H1 (cell line): ENCODE results near the gene INPP5J. TPM values are rescaled to one million over a fixed set of nuclear protein-coding genes. Genes with fewer than 3 reads are reported as not detected.

Source experiments
- CTCF ChIA-PET: fragments of 300-600 bp; sonication (Branson Sonifier 250); formaldehyde crosslinking; loops from one replicate; lab custom pipeline; 2021; ENCODE audit not compliant: partially characterized antibody; lab: Charles Lee
- POLR2A ChIA-PET: fragments of 300-600 bp; sonication (Branson Sonifier 250); formaldehyde crosslinking; loops from one replicate; lab custom pipeline; 2021; ENCODE audit warnings: inconsistent platforms; ENCODE audit not compliant: partially characterized antibody; lab: Charles Lee
- DNase-seq, 2 experiments: peaks; one replicate each; pipeline versions ENCODE4 v3.0.0 to v3.0.0-alpha.2; 2010 to 2022; ENCODE audit warnings: low spot score in 2 of 2, low read depth in 1 of 2, mixed read lengths in 1 of 2
- FAIRE-seq: peaks from 2 replicates; lab custom pipeline; 2011; peaks lifted over from hg19 to GRCh38; lab: Jason Lieb, UNC
- H2AFZ ChIP-seq: 2 replicates; pipeline ENCODE4 v1.8.1; 2012; ENCODE audit warnings: low read length, inconsistent platforms
- H2AK5ac ChIP-seq: 2 replicates; pipeline ENCODE4 v1.6.1; 2013; ENCODE audit warnings: low read depth, low read length
- H2BK120ac ChIP-seq: replicated peaks from 2 replicates; pipeline ENCODE3; 2013; ENCODE audit warnings: low read depth, low read length, inconsistent platforms
- H2BK12ac ChIP-seq: 2 replicates; pipeline ENCODE4 v1.6.1; 2013; ENCODE audit warnings: low read depth, low read length
- H2BK15ac ChIP-seq: 2 replicates; pipeline ENCODE4 v1.6.1; 2013; ENCODE audit warnings: low read length
- H2BK20ac ChIP-seq: 2 replicates; pipeline ENCODE4 v1.6.1; 2013; ENCODE audit warnings: low read length
- H2BK5ac ChIP-seq: 2 replicates; pipeline ENCODE4 v1.6.1; 2013; ENCODE audit warnings: low read depth, low read length
- H3K14ac ChIP-seq: 2 replicates; pipeline ENCODE4 v1.6.1; 2013; ENCODE audit warnings: inconsistent platforms; ENCODE audit not compliant: insufficient read length
- H3K18ac ChIP-seq: 2 replicates; pipeline ENCODE4 v1.6.1; 2013; ENCODE audit warnings: low read length; ENCODE audit errors: extremely low read depth
- H3K23ac ChIP-seq: 2 replicates; pipeline ENCODE4 v1.6.1; 2013; ENCODE audit warnings: inconsistent platforms; ENCODE audit not compliant: insufficient read length
- H3K23me2 ChIP-seq: 2 replicates; pipeline ENCODE4 v1.6.1; 2013; ENCODE audit warnings: low read depth, low read length
- H3K27ac ChIP-seq: 2 replicates; pipeline ENCODE4 v1.6.1; 2011; ENCODE audit warnings: low read depth, low read length, inconsistent platforms
- H3K27me3 ChIP-seq, 4 experiments: replicated peaks in 1 of 4; 1 replicate in 1 of 4; 2 replicates in 3 of 4; pipeline versions ENCODE4 v1.6.1 to v1.8.1; 2011 to 2013; ENCODE audit warnings: low read length in 3 of 4, mild to moderate bottlenecking in 3 of 4, inconsistent platforms in 2 of 4, mixed read lengths in 2 of 4, moderate library complexity in 1 of 4; ENCODE audit not compliant: control insufficient read depth in 3 of 4, insufficient read depth in 3 of 4; ENCODE audit errors: extremely low read depth in 1 of 4
- H3K36me3 ChIP-seq, 4 experiments: 2 replicates each; pipeline versions ENCODE4 v1.6.1 to v1.8.1; 2011 to 2013; ENCODE audit warnings: mild to moderate bottlenecking in 4 of 4, low read length in 3 of 4, moderate library complexity in 2 of 4, control low read depth in 1 of 4, inconsistent platforms in 1 of 4; ENCODE audit not compliant: insufficient read depth in 4 of 4, control insufficient read depth in 2 of 4
- H3K4ac ChIP-seq: replicated peaks from 2 replicates; pipeline ENCODE3; 2013; ENCODE audit warnings: low read length, low read depth, mixed read lengths, inconsistent platforms; ENCODE audit not compliant: insufficient read length
- H3K4me1 ChIP-seq, 4 experiments: replicated peaks in 1 of 4; 1 replicate in 1 of 4; 2 replicates in 3 of 4; pipeline versions ENCODE4 v1.6.1 to v1.8.1; 2011 to 2013; ENCODE audit warnings: low read length in 3 of 4, inconsistent platforms in 2 of 4, mixed read lengths in 1 of 4; ENCODE audit not compliant: insufficient read depth in 4 of 4, control insufficient read depth in 3 of 4
- H3K4me2 ChIP-seq, 2 experiments: 2 replicates each; pipeline versions ENCODE4 v1.6.1 to v1.8.1; 2011 to 2013; ENCODE audit warnings: low read depth in 2 of 2, low read length in 2 of 2, control low read depth in 1 of 2, inconsistent platforms in 1 of 2, mild to moderate bottlenecking in 1 of 2; ENCODE audit not compliant: insufficient read depth in 1 of 2
- H3K4me3 ChIP-seq, 4 experiments: fragments of 200-600, 300-600 bp in 1 of 4; sonication (generic), shearing (Covaris generic), sonication (Bioruptor Twin) in 1 of 4; 2 replicates each; pipeline versions ENCODE4 v1.5.1 to v1.8.1; 2011 to 2016; ENCODE audit warnings: low read length in 4 of 4, low read depth in 3 of 4, control low read depth in 2 of 4, inconsistent platforms in 2 of 4, mild to moderate bottlenecking in 2 of 4, mixed read lengths in 1 of 4, moderate library complexity in 1 of 4; ENCODE audit not compliant: insufficient read depth in 2 of 4; ENCODE audit errors: extremely low read depth in 1 of 4
- H3K56ac ChIP-seq: replicated peaks from 2 replicates; pipeline ENCODE3; 2013; ENCODE audit warnings: low read depth, mild to moderate bottlenecking, mixed read lengths, low read length, inconsistent platforms; ENCODE audit not compliant: insufficient read length
- H3K79me1 ChIP-seq: 2 replicates; pipeline ENCODE4 v1.6.1; 2013; ENCODE audit warnings: low read depth, low read length, control low read depth
- H3K79me2 ChIP-seq, 2 experiments: 2 replicates each; pipeline versions ENCODE4 v1.6.1 to v1.8.1; 2012 to 2013; ENCODE audit warnings: low read length in 2 of 2, mild to moderate bottlenecking in 2 of 2, inconsistent platforms in 1 of 2; ENCODE audit not compliant: insufficient read depth in 2 of 2, control insufficient read depth in 1 of 2
- H3K9ac ChIP-seq, 4 experiments: replicated peaks in 1 of 4; 1 replicate in 1 of 4; 2 replicates in 3 of 4; pipeline versions ENCODE4 v1.6.1 to v1.8.1; 2011 to 2013; ENCODE audit warnings: low read depth in 3 of 4, low read length in 3 of 4, control low read depth in 2 of 4, mild to moderate bottlenecking in 2 of 4, moderate library complexity in 2 of 4, inconsistent platforms in 1 of 4; ENCODE audit errors: extremely low read depth in 1 of 4
- H3K9me3 ChIP-seq, 2 experiments: 2 replicates each; pipeline versions ENCODE4 v1.6.1 to v1.8.1; 2012 to 2013; ENCODE audit warnings: mild to moderate bottlenecking in 2 of 2, moderate library complexity in 2 of 2, control low read depth in 1 of 2, inconsistent platforms in 1 of 2, low read depth in 1 of 2, low read length in 1 of 2, mixed read lengths in 1 of 2; ENCODE audit not compliant: insufficient read depth in 2 of 2
- H4K20me1 ChIP-seq, 2 experiments: replicated peaks in 1 of 2; 2 replicates each; pipeline versions ENCODE3 to v1.8.1; 2011 to 2013; ENCODE audit warnings: inconsistent platforms in 2 of 2, low read length in 2 of 2, mild to moderate bottlenecking in 1 of 2; ENCODE audit not compliant: insufficient read depth in 2 of 2, control insufficient read depth in 1 of 2
- H4K5ac ChIP-seq: 2 replicates; pipeline ENCODE4 v1.6.1; 2013; ENCODE audit warnings: low read length, low read depth, mixed read lengths, inconsistent platforms; ENCODE audit not compliant: insufficient read length
- H4K8ac ChIP-seq: 2 replicates; pipeline ENCODE4 v1.8.0; 2013; ENCODE audit warnings: mild to moderate bottlenecking, moderate library complexity, low read length, inconsistent platforms; ENCODE audit not compliant: insufficient read depth; ENCODE audit errors: extremely low read depth
- H4K91ac ChIP-seq: replicated peaks from 2 replicates; pipeline ENCODE3; 2013; ENCODE audit warnings: low read length, mixed read lengths, inconsistent platforms; ENCODE audit not compliant: insufficient read length
- BCL11A ChIP-seq, 2 experiments: IDR thresholded peaks; one replicate each; pipeline ENCODE4 v1.6.1; 2011; ENCODE audit warnings: low read depth in 2 of 2, low read length in 2 of 2, mild to moderate bottlenecking in 2 of 2
- GABPA ChIP-seq: IDR thresholded peaks from 2 replicates; pipeline ENCODE4 v1.6.1; 2011; ENCODE audit warnings: mild to moderate bottlenecking, low read length, moderate library complexity, borderline replicate concordance; ENCODE audit not compliant: insufficient read depth
- HDAC6 ChIP-seq: IDR thresholded peaks from one replicate; pipeline ENCODE4 v1.7.1; 2012; ENCODE audit warnings: low read depth, mild to moderate bottlenecking, inconsistent platforms, low read length, moderate library complexity
- JUN ChIP-seq: IDR thresholded peaks from 2 replicates; pipeline ENCODE4 v1.6.1; 2011; ENCODE audit warnings: low read depth, mild to moderate bottlenecking, improper control_type of control experiment, low read length
- JUND ChIP-seq: IDR thresholded peaks from 2 replicates; pipeline ENCODE4 v1.6.1; 2011; ENCODE audit warnings: mild to moderate bottlenecking, improper control_type of control experiment, low read length
- MAFK ChIP-seq: IDR thresholded peaks from 2 replicates; pipeline ENCODE4 v1.6.1; 2012; ENCODE audit warnings: low read depth, mild to moderate bottlenecking, improper control_type of control experiment, low read length
- SIX5 ChIP-seq: IDR thresholded peaks from 2 replicates; pipeline ENCODE4 v1.6.1; 2011; ENCODE audit warnings: mild to moderate bottlenecking, low read depth, low read length
- SRF ChIP-seq: IDR thresholded peaks from 2 replicates; pipeline ENCODE4 v1.6.1; 2011; ENCODE audit warnings: mild to moderate bottlenecking, low read depth, low read length, moderate library complexity
- SUZ12 ChIP-seq: fragments of 200-600 bp; sonication (generic); IDR thresholded peaks from 2 replicates; pipeline ENCODE4 v1.6.1; 2012; ENCODE audit warnings: mild to moderate bottlenecking, inconsistent platforms, low read length, moderate library complexity, mixed read lengths
- WGBS, 2 experiments: shearing (Covaris generic) in 1 of 2; methylation state at CpG; one replicate each; pipeline versions ENCODE4 v1.1.6 to v1.1.7; 2013 to 2015; ENCODE audit warnings: low lambda C conversion rate in 2 of 2, mixed read lengths in 2 of 2, inconsistent platforms in 1 of 2, low coverage in 1 of 2, missing lambda C conversion rate in 1 of 2; ENCODE audit not compliant: insufficient replicate concordance in 2 of 2, insufficient coverage in 1 of 2, insufficient read length in 1 of 2; ENCODE audit errors: extremely low coverage in 1 of 2, missing lambda C conversion rate in 1 of 2; 5-methylcytosine and 5-hydroxymethylcytosine counted together
- polyA plus RNA-seq, 7 experiments: library from polyadenylated mRNA; depleted of rRNA in 3 of 7; stranded (reverse) in 5 of 7; unstranded in 2 of 7; fragments of >200 nt in 5 of 7; fragments of 200-250 nt in 2 of 7; gene quantifications; 1 replicate in 5 of 7; 2 replicates in 1 of 7; 4 replicates in 1 of 7; pipeline versions ENCODE4 v1.2.1 to v1.2.3, GENCODE V29; 2011 to 2013; ENCODE audit warnings: missing spikeins in 2 of 7, mixed read lengths in 2 of 7
- total RNA-seq: library from RNA; stranded (reverse); fragmentation: NEBNext Ultra II Directional; extraction: Animal tissue kit (Norgen Biotek cat#: 25700); gene quantifications from 2 replicates; pipeline ENCODE4 v1.2.1, GENCODE V29; 2021
- TF ChIP-seq, protein P1 (sequence below): IDR thresholded peaks from 2 replicates; pipeline ENCODE4 v1.6.1; 2012; ENCODE audit warnings: inconsistent platforms
- TF ChIP-seq, protein P2 (sequence below), 3 experiments: IDR thresholded peaks; 1 replicate in 2 of 3; 2 replicates in 1 of 3; pipeline versions ENCODE4 v1.5.1 to v1.6.1; 2011; ENCODE audit warnings: low read length in 3 of 3, mild to moderate bottlenecking in 3 of 3, inconsistent platforms in 2 of 3, low read depth in 1 of 3, moderate library complexity in 1 of 3; ENCODE audit not compliant: insufficient read depth in 1 of 3; ENCODE audit errors: control extremely low read depth in 1 of 3

The INPP5J gene
- total and polyA plus RNA-seq, 2 of the 8 experiments (the other 6 are each of a cell fraction or from before 2014, with no cell fraction given): 5.4 to 6.0 TPM

- Histone ChIP-seq H3K27me3 (peaks cover 0 to 18% (median 4%) of the 10 kb centered on the region in 4 experiments; a peak in 5 of 7 replicates), H3K56ac (no peak overlapping the region), H2BK120ac (no peak overlapping the region), H2BK15ac (no peak overlapping the region), H4K5ac (no peak overlapping the region), H3K23me2 (no peaks in the 10 kb centered on the region), H3K27ac (no peak overlapping the region), H3K79me1 (no peaks in the 10 kb centered on the region), H3K4me2 (no peak overlapping the region), H4K91ac (no peak overlapping the region), H3K23ac (no peak overlapping the region), H2BK20ac (no peak overlapping the region), H3K4me3 (no peak overlapping the region), H2BK5ac (no peak overlapping the region), H3K4me1 (no peaks in the 10 kb centered on the region; a peak in 1 of 7 replicates), H2AK5ac (no peak overlapping the region), H2BK12ac (no peak overlapping the region), H3K9ac (no peak overlapping the region), H4K8ac (no peak overlapping the region), H3K9me3 (no peaks in the 10 kb centered on the region), H3K79me2 (no peaks in the 10 kb centered on the region), H3K14ac (no peak overlapping the region), H3K36me3 (no peaks in the 10 kb centered on the region), H4K20me1 (no peaks in the 10 kb centered on the region), H3K4ac (no peak overlapping the region), H2AFZ (no peak overlapping the region), H3K18ac (no peak overlapping the region)
- 80% methylated on average over 3 of the region's 3 CpGs; no CpG with 5 or more reads in 1 of the 2 experiments for WGBS, 2 experiments
- CTCF ChIA-PET: interaction anchor here (0.5 to 11.9 kb wide), 10 partner anchors 10 to 554 kb away, joined by 3 to 124 read pairs (median 4); partner anchors contain the start of genes PLA2G3 and SELENOM
- TF ChIP-seq, protein P1, sequence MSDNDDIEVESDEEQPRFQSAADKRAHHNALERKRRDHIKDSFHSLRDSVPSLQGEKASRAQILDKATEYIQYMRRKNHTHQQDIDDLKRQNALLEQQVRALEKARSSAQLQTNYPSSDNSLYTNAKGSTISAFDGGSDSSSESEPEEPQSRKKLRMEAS: no peak
- TF ChIP-seq BCL11A (IDR thresholded peaks at IDR 0.05; ENCODE audit: low read depth in 2 of 2, low read length in 2 of 2) (no peak), SUZ12 (no peak), SIX5 (no peak), MAFK (no peak), SRF (no peak), HDAC6 (no peak), JUN (no peak), JUND (no peak), GABPA (no peak)
- TF ChIP-seq, protein P2, sequence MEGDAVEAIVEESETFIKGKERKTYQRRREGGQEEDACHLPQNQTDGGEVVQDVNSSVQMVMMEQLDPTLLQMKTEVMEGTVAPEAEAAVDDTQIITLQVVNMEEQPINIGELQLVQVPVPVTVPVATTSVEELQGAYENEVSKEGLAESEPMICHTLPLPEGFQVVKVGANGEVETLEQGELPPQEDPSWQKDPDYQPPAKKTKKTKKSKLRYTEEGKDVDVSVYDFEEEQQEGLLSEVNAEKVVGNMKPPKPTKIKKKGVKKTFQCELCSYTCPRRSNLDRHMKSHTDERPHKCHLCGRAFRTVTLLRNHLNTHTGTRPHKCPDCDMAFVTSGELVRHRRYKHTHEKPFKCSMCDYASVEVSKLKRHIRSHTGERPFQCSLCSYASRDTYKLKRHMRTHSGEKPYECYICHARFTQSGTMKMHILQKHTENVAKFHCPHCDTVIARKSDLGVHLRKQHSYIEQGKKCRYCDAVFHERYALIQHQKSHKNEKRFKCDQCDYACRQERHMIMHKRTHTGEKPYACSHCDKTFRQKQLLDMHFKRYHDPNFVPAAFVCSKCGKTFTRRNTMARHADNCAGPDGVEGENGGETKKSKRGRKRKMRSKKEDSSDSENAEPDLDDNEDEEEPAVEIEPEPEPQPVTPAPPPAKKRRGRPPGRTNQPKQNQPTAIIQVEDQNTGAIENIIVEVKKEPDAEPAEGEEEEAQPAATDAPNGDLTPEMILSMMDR (IDR thresholded peaks at IDR 0.05; ENCODE audit: control extremely low read depth in 1 of 3, insufficient read depth in 1 of 3, low read depth in 1 of 3, low read length in 3 of 3): no peak
- DNase-seq (no peak), FAIRE-seq (no peak)
- POLR2A ChIA-PET: interaction anchor here (0.7 kb wide), 1 partner anchor 26 kb away, joined by 3 read pairs; no protein-coding TSS in a partner anchor
Measured at GRCh38 chr22:31153357-31153756, 30.6 kb downstream of the INPP5J start.
